NT2/D1 (cell line): Measurements from ENCODE around the gene NIP7.

Experiments
- YY1 ChIP-seq: IDR thresholded peaks from 2 replicates; pipeline ENCODE4 v1.6.1; 2011; ENCODE audit not compliant: insufficient read length, insufficient read depth
- ZNF274 ChIP-seq: IDR thresholded peaks from 2 replicates; pipeline ENCODE4 v1.6.1; 2011; ENCODE audit warnings: mild to moderate bottlenecking, low read depth, low read length

- TF ChIP-seq YY1 (no peak), ZNF274 (no peak)
Observed at GRCh38 chr16:69363281-69363717, 23.7 kb downstream of the NIP7 start.
